Mesendoderm (in vitro differentiated cells): ENCODE results near the gene NFASC.

Experiments
- DNase-seq: peaks from one replicate; pipeline ENCODE4 v3.0.0; 2013
- H2AK5ac ChIP-seq: 2 replicates; pipeline ENCODE4 v1.6.1; 2013; ENCODE audit warnings: low read length, inconsistent platforms
- H2BK120ac ChIP-seq: 2 replicates; pipeline ENCODE4 v1.6.1; 2013; ENCODE audit warnings: low read depth, mild to moderate bottlenecking, low read length, moderate library complexity, mixed read lengths
- H2BK15ac ChIP-seq: replicated peaks from 2 replicates; pipeline ENCODE4 v1.6.1; 2013; ENCODE audit warnings: low read depth, mild to moderate bottlenecking, moderate library complexity
- H2BK5ac ChIP-seq: 2 replicates; pipeline ENCODE4 v1.6.1; 2013; ENCODE audit warnings: low read length, inconsistent platforms
- H3K18ac ChIP-seq: 2 replicates; pipeline ENCODE4 v1.6.1; 2013; ENCODE audit warnings: mild to moderate bottlenecking, low read length, mixed read lengths
- H3K23ac ChIP-seq: one replicate; pipeline ENCODE4 v1.6.1; 2013; ENCODE audit warnings: low read length
- H3K27ac ChIP-seq: 2 replicates; pipeline ENCODE4 v1.5.1; 2013; ENCODE audit warnings: low read depth, mild to moderate bottlenecking, inconsistent platforms, low read length, moderate library complexity
- H3K27me3 ChIP-seq: 2 replicates; pipeline ENCODE4 v1.6.1; 2013; ENCODE audit warnings: low read length, control low read depth, mild to moderate bottlenecking, inconsistent platforms; ENCODE audit not compliant: insufficient read depth, poor library complexity
- H3K36me3 ChIP-seq: 2 replicates; pipeline ENCODE4 v1.6.1; 2013; ENCODE audit warnings: low read length, inconsistent platforms; ENCODE audit not compliant: control insufficient read depth, insufficient read depth
- H3K4ac ChIP-seq: one replicate; pipeline ENCODE4 v1.6.1; 2013; ENCODE audit warnings: low read depth, mild to moderate bottlenecking, low read length, moderate library complexity
- H3K4me1 ChIP-seq: 2 replicates; pipeline ENCODE4 v1.6.1; 2013; ENCODE audit warnings: low read depth, low read length, inconsistent platforms; ENCODE audit not compliant: control insufficient read depth
- H3K4me2 ChIP-seq: 2 replicates; pipeline ENCODE4 v1.6.1; 2013; ENCODE audit warnings: low read length
- H3K4me3 ChIP-seq: 2 replicates; pipeline ENCODE4 v1.5.1; 2013; ENCODE audit warnings: mild to moderate bottlenecking, low read length
- H3K56ac ChIP-seq: one replicate; pipeline ENCODE4 v1.6.1; 2013; ENCODE audit warnings: low read length
- H3K79me1 ChIP-seq: 2 replicates; pipeline ENCODE4 v1.6.1; 2013; ENCODE audit warnings: low read length, inconsistent platforms
- H3K79me2 ChIP-seq: 2 replicates; pipeline ENCODE4 v1.6.1; 2013; ENCODE audit warnings: mild to moderate bottlenecking, low read length; ENCODE audit not compliant: control insufficient read depth, insufficient read depth
- H3K9ac ChIP-seq: 2 replicates; pipeline ENCODE4 v1.6.1; 2013; ENCODE audit warnings: low read length, inconsistent platforms
- H4K5ac ChIP-seq: one replicate; pipeline ENCODE4 v1.6.1; 2013; ENCODE audit warnings: low read length
- H4K8ac ChIP-seq: one replicate; pipeline ENCODE4 v1.6.1; 2013; ENCODE audit warnings: low read depth, mild to moderate bottlenecking, control low read depth, low read length, moderate library complexity
- WGBS: extraction: QIAGEN DNeasy Blood & Tissue Kit; methylation state at CpG from one replicate; pipeline ENCODE4 v1.1.7; 2013; ENCODE audit warnings: low lambda C conversion rate, missing lambda C conversion rate; ENCODE audit not compliant: insufficient coverage; ENCODE audit errors: extremely low coverage; 5-methylcytosine and 5-hydroxymethylcytosine counted together

Gene NFASC

DNA sequence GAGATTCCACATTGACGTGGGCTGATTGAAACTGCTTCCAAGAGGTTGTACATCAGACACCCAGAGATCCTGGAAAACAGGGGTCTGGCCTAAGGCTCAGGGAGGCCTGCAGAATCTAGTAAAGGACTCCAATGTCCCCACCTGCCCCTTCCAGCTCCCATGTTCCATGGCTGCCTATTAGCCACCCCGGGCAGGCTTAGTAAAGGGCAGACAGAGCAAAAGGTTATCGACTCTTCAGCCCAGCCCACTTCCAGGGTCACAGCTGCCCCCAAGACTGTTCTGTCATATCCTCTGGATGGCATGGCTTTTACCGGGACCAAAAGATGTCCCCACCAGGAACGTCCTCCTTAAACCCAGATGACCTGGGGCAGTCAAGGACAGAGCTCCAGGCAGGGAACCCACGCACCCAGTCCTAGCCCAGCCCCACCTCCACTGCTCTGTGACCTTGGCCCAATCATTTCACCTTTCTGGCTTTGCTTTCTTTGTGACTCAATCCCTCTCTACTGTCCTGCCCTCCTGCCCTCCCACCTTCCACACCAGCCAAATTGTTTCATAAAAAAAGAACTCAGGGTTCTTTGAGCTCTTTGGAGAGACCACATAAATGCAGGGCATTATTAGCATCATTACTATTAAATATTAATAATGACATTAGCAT, 167.6 kb downstream of the NFASC start:
- Histone ChIP-seq H2BK5ac (no peak overlapping the region), H3K4me2 (no peak overlapping the region), H3K79me1 (no peaks in the 10 kb centered on the region), H2AK5ac (no peak overlapping the region), H2BK120ac (no peak overlapping the region), H3K4me1 (no peaks in the 10 kb centered on the region), H3K23ac (no peak overlapping the region), H2BK15ac (no peak overlapping the region), H3K27me3 (peaks cover 7% of the 10 kb centered on the region), H3K4me3 (no peak overlapping the region), H3K9ac (no peak overlapping the region), H3K79me2 (no peaks in the 10 kb centered on the region), H4K8ac (no peak overlapping the region), H3K4ac (no peak overlapping the region), H4K5ac (no peak overlapping the region), H3K56ac (no peak overlapping the region), H3K18ac (no peak overlapping the region), H3K27ac (no peak overlapping the region), H3K36me3 (no peaks in the 10 kb centered on the region)
- no CpG with 5 or more reads among the region's 6 CpGs for WGBS
- no peak for DNase-seq

DNA sequence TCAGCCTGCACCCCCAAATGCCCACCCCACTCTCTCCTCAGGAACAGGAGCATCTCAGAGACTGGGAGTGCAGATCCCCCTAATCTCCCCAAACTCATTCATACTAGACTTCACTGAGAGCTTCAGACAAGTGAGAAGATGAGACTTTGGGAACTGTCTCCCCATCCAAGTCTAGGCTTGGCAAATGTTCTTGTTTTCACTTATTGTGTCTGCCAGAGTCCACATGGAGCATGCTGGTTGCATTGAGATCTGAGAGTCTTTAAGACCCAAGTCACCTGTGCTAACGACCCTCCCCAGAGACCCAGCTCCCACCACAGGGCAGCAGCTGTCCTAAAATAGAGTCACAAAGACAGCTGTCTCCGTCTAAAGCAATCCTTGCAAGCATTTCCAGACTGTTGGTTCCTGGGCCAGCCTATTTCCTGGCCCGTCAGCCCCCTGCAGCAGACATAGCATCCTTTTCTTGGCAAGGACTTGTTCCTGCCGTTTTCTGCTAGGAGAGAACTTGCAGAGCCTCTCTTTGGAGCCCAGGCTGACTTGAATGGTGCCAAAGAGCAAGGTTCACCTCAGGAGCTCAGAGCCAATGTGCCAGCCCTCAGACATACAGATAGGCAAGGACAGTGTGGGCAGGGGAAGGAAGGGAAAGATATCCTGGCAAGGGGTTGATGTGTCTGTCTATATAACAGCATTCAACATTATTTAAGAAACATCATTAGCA, 170.5 kb downstream of the NFASC start:
- WGBS, result no CpG with 5 or more reads among the region's 4 CpGs
- Histone ChIP-seq H2BK120ac (no peak overlapping the region), H3K18ac (no peak overlapping the region), H3K23ac (no peak overlapping the region), H3K4me2 (no peak overlapping the region), H3K9ac (no peak overlapping the region), H3K4me3 (no peak overlapping the region), H2BK15ac (no peak overlapping the region), H3K27ac (no peak overlapping the region), H3K36me3 (no peaks in the 10 kb centered on the region), H3K56ac (no peak overlapping the region), H3K79me2 (no peaks in the 10 kb centered on the region), H2AK5ac (no peak overlapping the region), H3K27me3 (peaks cover 10% of the 10 kb centered on the region), H4K8ac (no peak overlapping the region), H3K4me1 (no peaks in the 10 kb centered on the region), H3K4ac (no peak overlapping the region), H4K5ac (no peak overlapping the region), H3K79me1 (no peaks in the 10 kb centered on the region), H2BK5ac (no peak overlapping the region)
- DNase-seq, result no peak

DNA sequence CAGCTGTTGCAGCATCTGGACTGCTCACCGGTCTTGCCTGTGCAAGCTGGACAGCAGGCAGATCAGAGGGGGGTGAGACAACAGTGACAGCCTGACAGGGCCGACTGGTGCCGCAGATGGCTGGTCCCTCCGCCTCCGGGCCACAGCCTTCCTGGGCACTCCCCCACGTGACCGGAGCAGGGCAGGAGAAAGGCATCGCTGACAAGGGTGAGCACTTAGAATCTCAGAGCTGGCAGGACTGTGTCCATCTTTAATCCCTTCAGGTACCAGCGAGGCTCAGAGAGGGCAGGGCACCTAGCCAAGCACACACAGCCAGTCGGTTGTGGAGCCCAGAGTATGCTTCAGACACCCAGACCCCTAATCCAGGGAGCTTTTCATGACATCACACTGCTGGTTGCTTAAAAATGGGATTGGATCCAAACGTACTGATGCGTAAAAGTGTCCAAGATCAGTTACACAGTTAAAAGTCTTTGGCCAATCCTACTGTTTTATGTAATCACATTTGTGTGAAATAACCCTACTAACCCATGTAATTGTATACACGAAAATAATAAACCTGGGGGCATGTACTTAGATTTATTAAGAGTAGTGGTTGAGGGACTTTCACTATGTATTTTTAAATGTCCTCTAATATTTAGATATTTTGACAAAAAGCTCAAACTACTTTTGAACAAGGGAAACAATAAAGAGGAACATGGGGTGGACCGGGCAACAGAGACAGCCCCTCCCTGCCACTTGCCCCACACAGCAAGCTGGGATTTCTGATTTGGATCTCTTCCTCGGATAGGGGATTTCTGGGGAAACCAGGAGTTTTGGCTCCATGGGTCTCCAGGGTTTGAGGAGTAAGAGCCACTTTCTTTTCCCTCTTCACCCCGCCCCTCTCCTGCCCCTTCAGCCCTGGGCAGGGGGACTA, 171.6 kb downstream of the NFASC start:
- Histone ChIP-seq H3K27me3 (peaks cover 10% of the 10 kb centered on the region), H3K56ac (no peak overlapping the region), H2AK5ac (no peak overlapping the region), H3K4ac (no peak overlapping the region), H3K4me1 (no peaks in the 10 kb centered on the region), H3K79me1 (no peaks in the 10 kb centered on the region), H4K5ac (no peak overlapping the region), H3K18ac (no peak overlapping the region), H3K27ac (no peak overlapping the region), H4K8ac (no peak overlapping the region), H2BK15ac (no peak overlapping the region), H2BK120ac (no peak overlapping the region), H3K4me3 (no peak overlapping the region), H3K79me2 (no peaks in the 10 kb centered on the region), H3K36me3 (no peaks in the 10 kb centered on the region), H3K9ac (no peak overlapping the region), H3K4me2 (no peak overlapping the region), H2BK5ac (no peak overlapping the region), H3K23ac (peak overlapping the region; percentile 45)
- no peak for DNase-seq
- no CpG with 5 or more reads among the region's 16 CpGs for WGBS

DNA sequence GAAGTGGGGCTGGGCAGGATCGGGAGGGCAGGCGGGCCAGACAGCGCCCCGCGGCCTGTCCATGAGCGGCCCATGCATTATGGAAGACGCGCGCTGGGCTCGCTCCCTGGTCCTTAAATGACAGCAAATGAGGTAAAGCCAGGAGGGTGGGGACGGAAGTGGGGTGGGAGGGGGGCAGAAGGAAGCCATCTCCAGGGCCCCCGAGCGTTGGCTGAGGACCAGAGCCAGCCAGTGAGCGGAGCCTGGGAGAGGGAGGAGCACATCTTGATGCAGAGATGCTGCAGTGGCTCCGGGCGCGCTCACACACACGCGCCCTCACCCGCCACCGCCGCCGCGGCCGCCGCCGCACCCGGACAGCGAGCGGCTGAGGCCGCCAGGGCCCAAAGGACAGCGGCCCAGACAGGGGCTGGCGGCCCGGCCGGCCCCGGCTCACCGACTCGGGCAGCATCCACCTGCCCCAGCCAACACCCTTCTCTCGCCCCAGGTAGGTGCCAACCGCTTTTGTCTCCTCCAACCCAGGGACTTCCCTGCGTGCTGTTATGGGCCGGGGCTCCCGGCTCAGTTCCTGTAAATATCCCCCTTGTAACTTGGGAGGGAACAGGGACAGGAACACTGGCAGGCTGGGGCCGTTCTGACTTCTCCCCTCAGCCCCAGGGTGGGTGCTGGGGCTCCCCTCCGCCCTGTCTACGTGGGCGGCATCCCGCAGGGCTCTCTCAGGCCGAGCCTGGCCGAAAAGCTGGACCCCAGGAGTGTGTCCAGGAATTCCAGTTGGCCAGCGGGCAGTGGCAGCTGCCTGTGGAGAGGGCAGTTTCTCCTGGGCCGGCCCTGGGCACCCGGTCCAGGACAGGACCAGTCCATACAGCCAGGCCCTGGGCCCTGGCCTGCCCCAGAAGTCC, 172.5 kb downstream of the NFASC start, which contains the start of gene CNTN2:
Gene CNTN2 (plus strand): TSS at position 302 of the 896 bp plus-strand sequence. CDS start 9,974 bp downstream, outside the sequence.
- Histone ChIP-seq H3K4me2 (no peak within 1 kb of the TSS), H4K8ac (no peak within 1 kb of the TSS), H3K23ac (peak within 1 kb of the TSS; percentile 45), H3K9ac (no peak within 1 kb of the TSS), H3K27ac (no peak within 1 kb of the TSS), H3K4ac (no peak within 1 kb of the TSS), H3K4me1 (no peaks in the 10 kb centered on the region), H3K79me2 (no peaks in the 10 kb centered on the region), H2BK15ac (no peak within 1 kb of the TSS), H3K27me3 (peaks cover 10% of the 10 kb centered on the region), H3K4me3 (no peak within 1 kb of the TSS), H4K5ac (no peak within 1 kb of the TSS), H3K56ac (no peak within 1 kb of the TSS), H3K79me1 (no peaks in the 10 kb centered on the region), H2AK5ac (no peak within 1 kb of the TSS), H2BK5ac (no peak within 1 kb of the TSS), H2BK120ac (no peak within 1 kb of the TSS), H3K36me3 (no peaks in the 10 kb centered on the region), H3K18ac (no peak within 1 kb of the TSS)
- WGBS, result no CpG with 5 or more reads among the region's 53 CpGs
- DNase-seq, result peak; percentile 42

DNA sequence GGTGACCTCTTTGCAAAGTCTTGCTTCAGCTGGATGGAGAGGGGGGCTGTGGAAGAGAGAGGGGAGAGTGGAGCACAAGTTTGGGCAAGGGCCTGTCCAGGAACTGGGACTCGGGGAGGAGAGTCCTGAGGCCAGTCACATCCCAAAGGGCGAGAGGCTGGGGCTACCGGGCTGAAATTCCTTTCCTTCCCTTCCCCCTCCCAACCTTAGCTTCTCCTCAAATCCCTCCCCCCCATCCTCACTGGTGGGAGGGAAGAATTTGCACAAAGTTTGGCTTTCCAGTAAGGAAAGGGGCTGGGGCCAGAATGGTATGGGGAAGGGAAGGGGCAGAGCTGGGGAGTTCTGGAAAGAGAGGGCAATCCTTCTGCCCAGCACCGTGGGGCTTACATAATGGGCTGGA, 173.2 kb downstream of the NFASC start:
- Histone ChIP-seq H3K36me3 (no peaks in the 10 kb centered on the region), H3K27ac (no peak overlapping the region), H4K5ac (no peak overlapping the region), H2BK5ac (no peak overlapping the region), H4K8ac (no peak overlapping the region), H3K79me1 (no peaks in the 10 kb centered on the region), H2BK120ac (no peak overlapping the region), H3K79me2 (no peaks in the 10 kb centered on the region), H3K4me1 (no peaks in the 10 kb centered on the region), H3K56ac (no peak overlapping the region), H2BK15ac (no peak overlapping the region), H3K4me2 (no peak overlapping the region), H3K23ac (no peak overlapping the region), H2AK5ac (no peak overlapping the region), H3K4me3 (no peak overlapping the region), H3K27me3 (peaks cover 10% of the 10 kb centered on the region), H3K9ac (no peak overlapping the region), H3K4ac (no peak overlapping the region), H3K18ac (no peak overlapping the region)
- peak; percentile 32 for DNase-seq
- WGBS, result no CpG with 5 or more reads among the region's 4 CpGs
